Smooth muscle cell (in vitro differentiated cells): ENCODE data around the gene PTK6. TPM values are rescaled to one million over a fixed set of nuclear protein-coding genes. Genes with fewer than 3 reads are reported as not detected.

Source experiments
- DNase-seq: peaks from one replicate; lab custom pipeline; 2025; ENCODE audit not compliant: unreplicated experiment; lab: John Stamatoyannopoulos, UW
- H2AFZ ChIP-seq: fragments of 200-600 bp; sonication (generic); 2 replicates; pipeline ENCODE4 v1.6.0; 2016; ENCODE audit warnings: antibody characterized with exemption, low read depth, mild to moderate bottlenecking
- H3F3A ChIP-seq: fragments of 200-600 bp; sonication (generic); 2 replicates; pipeline ENCODE4 v1.6.0; 2017; ENCODE audit warnings: antibody characterized with exemption, low read depth
- H3K27ac ChIP-seq: fragments of 200-600 bp; sonication (generic); 2 replicates; pipeline ENCODE4 v1.5.1; 2016; ENCODE audit warnings: low read depth, mild to moderate bottlenecking
- H3K27me3 ChIP-seq: fragments of 200-600 bp; sonication (generic); 2 replicates; pipeline ENCODE4 v1.6.1; 2016; ENCODE audit warnings: low read depth, mild to moderate bottlenecking
- H3K36me3 ChIP-seq: fragments of 200-600 bp; sonication (generic); 2 replicates; pipeline ENCODE4 v1.5.1; 2016; ENCODE audit warnings: low read depth
- H3K4me1 ChIP-seq: fragments of 200-600 bp; sonication (generic); 2 replicates; pipeline ENCODE4 v1.5.1; 2016; ENCODE audit warnings: low read depth
- H3K4me2 ChIP-seq: fragments of 200-600 bp; sonication (generic); 2 replicates; pipeline ENCODE4 v1.6.0; 2016; ENCODE audit warnings: mild to moderate bottlenecking
- H3K4me3 ChIP-seq: fragments of 200-600 bp; sonication (generic); 2 replicates; pipeline ENCODE4 v1.5.1; 2016; ENCODE audit warnings: mild to moderate bottlenecking
- H3K79me2 ChIP-seq: fragments of 200-600 bp; sonication (generic); 2 replicates; pipeline ENCODE4 v1.6.0; 2016; ENCODE audit warnings: low read depth, mild to moderate bottlenecking
- H3K9ac ChIP-seq: fragments of 200-600 bp; sonication (generic); 2 replicates; pipeline ENCODE4 v1.6.0; 2016; ENCODE audit warnings: low read depth
- H3K9me3 ChIP-seq: fragments of 200-600 bp; sonication (generic); replicated peaks from 2 replicates; pipeline ENCODE4 v1.5.1; 2016; ENCODE audit warnings: low read depth
- H4K20me1 ChIP-seq: fragments of 200-600 bp; sonication (generic); 2 replicates; pipeline ENCODE4 v1.6.0; 2016; ENCODE audit warnings: low read depth
- CTCF ChIP-seq: fragments of 200-600 bp; sonication (generic); IDR thresholded peaks from 2 replicates; pipeline ENCODE4 v1.5.1; 2017; ENCODE audit warnings: borderline replicate concordance, mild to moderate bottlenecking, antibody characterized with exemption; ENCODE audit not compliant: insufficient read depth, poor library complexity, severe bottlenecking
- WGBS: methylation state at CpG from one replicate; pipeline ENCODE4 v1.1.7; 2016; ENCODE audit warnings: low lambda C conversion rate; 5-methylcytosine and 5-hydroxymethylcytosine counted together
- polyA plus RNA-seq: library from polyadenylated mRNA; unstranded; fragments of >200 nt; fragmentation: Nextera tagmentation; extraction: Ambion mirVana; gene quantifications from 2 replicates; pipeline ENCODE4 v1.2.1, GENCODE V29; 2016
- total RNA-seq: library from RNA; depleted of rRNA; stranded (reverse); fragments of >200 nt; gene quantifications from 2 replicates; pipeline ENCODE4 v1.2.3, GENCODE V29; 2014

Gene PTK6
- total and polyA plus RNA-seq, 2 experiments from 2014 or later, result 0.05 TPM; not detected in 1

- no peak for DNase-seq
- no peaks in the 10 kb centered on the region for H3K9me3 ChIP-seq
- no peaks in the 10 kb centered on the region for H3K36me3 ChIP-seq
- no peak overlapping the region for H3K27ac ChIP-seq
- H3K4me2 ChIP-seq, result peak overlapping the region; percentile 99
- H3K9ac ChIP-seq, result no peak overlapping the region
- peaks cover 4% of the 10 kb centered on the region for H3K4me1 ChIP-seq
- H2AFZ ChIP-seq, result no peak overlapping the region
- H3K27me3 ChIP-seq, result no peaks in the 10 kb centered on the region
- no peak overlapping the region for H3K4me3 ChIP-seq
- no peaks in the 10 kb centered on the region for H3K79me2 ChIP-seq
- no peaks in the 10 kb centered on the region for H4K20me1 ChIP-seq
- H3F3A ChIP-seq, result no peaks in the 10 kb centered on the region
- no peak for TF ChIP-seq CTCF
- 85% methylated on average over 28 of the region's 28 CpGs for WGBS
Observed at GRCh38 chr20:63574829-63575743, 37.9 kb upstream of the PTK6 start.

- H3F3A ChIP-seq, result no peaks in the 10 kb centered on the region
- peak within 1 kb of the TSS; percentile 99 for H3K4me2 ChIP-seq
- peak within 1 kb of the TSS; percentile 91 for H3K9ac ChIP-seq
- no peaks in the 10 kb centered on the region for H4K20me1 ChIP-seq
- H3K36me3 ChIP-seq, result no peaks in the 10 kb centered on the region
- no peaks in the 10 kb centered on the region for H3K27me3 ChIP-seq
- peak within 1 kb of the TSS; percentile 24 for H3K27ac ChIP-seq
- H3K9me3 ChIP-seq, result no peaks in the 10 kb centered on the region
- WGBS, result 30% methylated on average over 12 of the region's 40 CpGs
- TF ChIP-seq CTCF, result no peak
- H2AFZ ChIP-seq, result no peak within 1 kb of the TSS
- peaks cover 4% of the 10 kb centered on the region for H3K4me1 ChIP-seq
- DNase-seq, result peak; percentile 56
- H3K4me3 ChIP-seq, result peak within 1 kb of the TSS; percentile 83
- H3K79me2 ChIP-seq, result no peaks in the 10 kb centered on the region
Observed at GRCh38 chr20:63574156-63574828, 37.1 kb upstream of the PTK6 start, which contains the start of gene HELZ2. Gene HELZ2 (minus strand): TSS chr20:63574239. CDS start chr20:63572385, 1,854 bp downstream.

- Histone ChIP-seq H3K4me2 (peak overlapping the region; percentile 99), H3K27ac (no peak overlapping the region), H4K20me1 (no peaks in the 10 kb centered on the region), H3K36me3 (no peaks in the 10 kb centered on the region), H2AFZ (no peak overlapping the region), H3K79me2 (no peaks in the 10 kb centered on the region), H3K4me3 (peak overlapping the region; percentile 83), H3K9ac (peak overlapping the region; percentile 91), H3K4me1 (peaks cover 4% of the 10 kb centered on the region), H3K27me3 (no peaks in the 10 kb centered on the region), H3F3A (no peaks in the 10 kb centered on the region), H3K9me3 (no peaks in the 10 kb centered on the region)
- no peak for TF ChIP-seq CTCF
- DNase-seq, result no peak
- 12% methylated on average over 16 of the region's 24 CpGs for WGBS
Observed at GRCh38 chr20:63573647-63574131, 36.5 kb upstream of the PTK6 start.
